HEK293 (cell line): ENCODE measurements around the gene RIC8A.

Experiments
- CTCF ChIA-PET: fragments of 350-600 bp; formaldehyde crosslinking; extraction: SDS; loops from one replicate; lab custom pipeline; 2021; ENCODE audit warnings: antibody characterized with exemption; lab: Yijun Ruan, JAX
- POLR2A ChIA-PET: fragments of 300-600 bp; formaldehyde crosslinking; extraction: SDS; loops from one replicate; lab custom pipeline; 2020; ENCODE audit warnings: antibody characterized with exemption, inconsistent platforms; lab: Yijun Ruan, JAX
- H3K27ac ChIP-seq: fragments of 200-500 bp; sonication (Bioruptor generic); 2 replicates; pipeline ENCODE4 v1.5.1; 2014; ENCODE audit warnings: low read depth, low read length, control low read depth, inconsistent platforms; ENCODE audit errors: extremely low read depth
- H3K36me3 ChIP-seq, 2 experiments: fragments of 200-500 bp in 1 of 2; sonication (Bioruptor generic) in 1 of 2; 1 replicate in 1 of 2; 2 replicates in 1 of 2; pipeline ENCODE4 v1.5.1; 2014 to 2017; ENCODE audit warnings: inconsistent platforms in 2 of 2, low read length in 2 of 2; ENCODE audit not compliant: control insufficient read depth in 2 of 2, insufficient read depth in 1 of 2
- H3K4me1 ChIP-seq: fragments of 200-500 bp; sonication (Bioruptor generic); 2 replicates; pipeline ENCODE4 v1.5.1; 2014; ENCODE audit warnings: mild to moderate bottlenecking, low read length, inconsistent platforms; ENCODE audit not compliant: control insufficient read depth, insufficient read depth
- H3K4me3 ChIP-seq: 2 replicates; pipeline ENCODE4 v1.5.1; 2011; ENCODE audit warnings: low read depth, mild to moderate bottlenecking, control low read depth, low read length, moderate library complexity
- H3K9me3 ChIP-seq: fragments of 200-500 bp; sonication (Bioruptor generic); 2 replicates; pipeline ENCODE4 v1.5.1; 2014; ENCODE audit warnings: low read depth, low read length, inconsistent platforms; ENCODE audit not compliant: control insufficient read depth, insufficient read depth
- HOXC10 ChIP-seq: sonication (generic); formaldehyde crosslinking; IDR thresholded peaks from 2 replicates; pipeline ENCODE4 v1.8.1; 2023; ENCODE audit warnings: mild to moderate bottlenecking, missing genetic modification reagents
- HOXD13 ChIP-seq: sonication (generic); formaldehyde crosslinking; IDR thresholded peaks from 2 replicates; pipeline ENCODE4 v1.8.0; 2022; ENCODE audit warnings: missing genetic modification reagents, borderline replicate concordance
- KLF16 ChIP-seq: fragments of 450-650 bp; formaldehyde crosslinking; IDR thresholded peaks from 2 replicates; pipeline ENCODE4 v1.5.1; 2017; ENCODE audit warnings: missing biosample characterization, missing genetic modification characterization
- KLF8 ChIP-seq: fragments of 450-650 bp; formaldehyde crosslinking; IDR thresholded peaks from 2 replicates; pipeline ENCODE4 v1.5.1; 2016; ENCODE audit warnings: missing biosample characterization, missing genetic modification characterization
- KLF9 ChIP-seq: fragments of 450-650 bp; formaldehyde crosslinking; IDR thresholded peaks from 2 replicates; pipeline ENCODE4 v1.5.1; 2016; ENCODE audit warnings: missing biosample characterization, missing genetic modification characterization, low read depth
- PRDM10 ChIP-seq: fragments of 450-650 bp; formaldehyde crosslinking; IDR thresholded peaks from 2 replicates; pipeline ENCODE4 v1.5.1; 2016; ENCODE audit warnings: missing biosample characterization, missing genetic modification characterization
- SETDB1 ChIP-seq: IDR thresholded peaks from one replicate; pipeline ENCODE4 v1.6.1; 2017; ENCODE audit warnings: mild to moderate bottlenecking, low read length, moderate library complexity, mixed read lengths; ENCODE audit not compliant: insufficient read length
- SP2 ChIP-seq: fragments of 450-650 bp; formaldehyde crosslinking; IDR thresholded peaks from 2 replicates; pipeline ENCODE4 v1.5.1; 2016; ENCODE audit warnings: missing biosample characterization, missing genetic modification characterization
- SP3 ChIP-seq: fragments of 450-650 bp; formaldehyde crosslinking; IDR thresholded peaks from 2 replicates; pipeline ENCODE4 v1.5.1; 2016; ENCODE audit warnings: missing biosample characterization, missing genetic modification characterization
- SP7 ChIP-seq: fragments of 450-650 bp; formaldehyde crosslinking; IDR thresholded peaks from 2 replicates; pipeline ENCODE4 v1.5.1; 2016; ENCODE audit warnings: missing biosample characterization, missing genetic modification characterization
- YY2 ChIP-seq: fragments of 450-650 bp; formaldehyde crosslinking; IDR thresholded peaks from 2 replicates; pipeline ENCODE4 v1.5.1; 2016; ENCODE audit warnings: missing biosample characterization, missing genetic modification characterization
- ZBTB10 ChIP-seq: fragments of 450-650 bp; formaldehyde crosslinking; IDR thresholded peaks from 2 replicates; pipeline ENCODE4 v1.5.1; 2016; ENCODE audit warnings: missing biosample characterization, missing genetic modification characterization
- ZBTB26 ChIP-seq: fragments of 450-650 bp; formaldehyde crosslinking; optimal IDR thresholded peaks from 2 replicates; pipeline ENCODE3; 2016; ENCODE audit warnings: missing biosample characterization, mild to moderate bottlenecking, missing genetic modification characterization
- ZBTB8A ChIP-seq: fragments of 450-650 bp; formaldehyde crosslinking; IDR thresholded peaks from 2 replicates; pipeline ENCODE4 v1.5.1; 2016; ENCODE audit warnings: missing biosample characterization, missing genetic modification characterization
- ZNF114 ChIP-seq: fragments of 450-650 bp; formaldehyde crosslinking; IDR thresholded peaks from 2 replicates; pipeline ENCODE4 v1.5.0; 2017; ENCODE audit warnings: missing biosample characterization, missing genetic modification characterization
- ZNF132 ChIP-seq: fragments of 450-650 bp; formaldehyde crosslinking; IDR thresholded peaks from 2 replicates; pipeline ENCODE4 v1.5.1; 2017; ENCODE audit warnings: missing biosample characterization, missing genetic modification characterization, borderline replicate concordance
- ZNF23 ChIP-seq: fragments of 450-650 bp; formaldehyde crosslinking; IDR thresholded peaks from 2 replicates; pipeline ENCODE4 v1.5.1; 2016; ENCODE audit warnings: missing biosample characterization, missing genetic modification characterization, borderline replicate concordance
- ZNF266 ChIP-seq: fragments of 450-650 bp; formaldehyde crosslinking; IDR thresholded peaks from 2 replicates; pipeline ENCODE4 v1.5.1; 2016; ENCODE audit warnings: missing biosample characterization, missing genetic modification characterization, low read depth
- ZNF335 ChIP-seq: fragments of 450-650 bp; formaldehyde crosslinking; conservative IDR thresholded peaks from 2 replicates; pipeline ENCODE4 v1.5.1; 2016; ENCODE audit warnings: missing biosample characterization, missing genetic modification characterization
- ZNF366 ChIP-seq: fragments of 450-650 bp; formaldehyde crosslinking; conservative IDR thresholded peaks from 2 replicates; pipeline ENCODE4 v1.5.1; 2016; ENCODE audit warnings: missing biosample characterization, missing genetic modification characterization
- ZNF423 ChIP-seq: fragments of 450-650 bp; formaldehyde crosslinking; IDR thresholded peaks from 2 replicates; pipeline ENCODE4 v1.5.1; 2016; ENCODE audit warnings: missing biosample characterization, missing genetic modification characterization
- ZNF548 ChIP-seq: fragments of 450-650 bp; formaldehyde crosslinking; IDR thresholded peaks from 2 replicates; pipeline ENCODE4 v1.5.1; 2016; ENCODE audit warnings: missing biosample characterization, missing genetic modification characterization
- ZNF596 ChIP-seq: fragments of 450-650 bp; IDR thresholded peaks from 2 replicates; pipeline ENCODE4 v1.5.0; 2018; ENCODE audit warnings: missing biosample characterization, mild to moderate bottlenecking, missing genetic modification characterization, moderate library complexity
- ZNF76 ChIP-seq: fragments of 450-650 bp; formaldehyde crosslinking; IDR thresholded peaks from 2 replicates; pipeline ENCODE4; 2016; ENCODE audit warnings: low read depth, missing biosample characterization, missing genetic modification characterization, borderline replicate concordance
- TF ChIP-seq, protein P1 (sequence below): fragments of 450-650 bp; formaldehyde crosslinking; IDR thresholded peaks from 2 replicates; pipeline ENCODE4 v1.5.1; 2016; ENCODE audit warnings: missing biosample characterization, missing genetic modification characterization
- TF ChIP-seq, protein P2 (sequence below): fragments of 450-650 bp; formaldehyde crosslinking; IDR thresholded peaks from 2 replicates; pipeline ENCODE4 v1.5.1; 2017; ENCODE audit warnings: missing biosample characterization, missing genetic modification characterization

RIC8A gene

GRCh38 chr11:236774-237767 is 29.6 kb downstream of the RIC8A start, which contains the start of gene PSMD13:
TSS of gene PSMD13 (plus strand) at chr11:236976. CDS start at chr11:237050, 74 bp downstream.
- CTCF ChIA-PET, result interaction anchor here (1.3 to 3.4 kb wide), 3 partner anchors 14 to 211 kb away, joined by 4 to 35 read pairs (median 6); no protein-coding TSS in a partner anchor
- peaks cover 4 to 37% of the 10 kb centered on the region in 2 experiments; a peak in 1 of 3 replicates for H3K36me3 ChIP-seq
- no peaks in the 10 kb centered on the region for H3K9me3 ChIP-seq
- peak within 1 kb of the TSS; percentile 36; the same call in 1 of the 2 replicates for H3K27ac ChIP-seq
- no peaks in the 10 kb centered on the region for H3K4me1 ChIP-seq
- POLR2A ChIA-PET, result interaction anchor here (3.5 kb wide), 1 partner anchor 30 kb away, joined by 13 read pairs; the partner anchor contains the start of genes BET1L and RIC8A
- H3K4me3 ChIP-seq, result peak within 1 kb of the TSS; percentile 93
- TF ChIP-seq ZNF596 (tag by site-specific recombination) (no peak), HOXD13 (CRISPR knock-in tag) (no peak), KLF16 (peak; percentile 37; the same call in 1 of the 2 replicates), ZNF335 (tag by site-specific recombination) (peak; percentile 90), KLF9 (tag by site-specific recombination) (peak; percentile 66), ZNF114 (tag by site-specific recombination) (no peak), SP2 (tag by site-specific recombination) (peak; percentile 81), ZNF132 (no peak), ZNF423 (tag by site-specific recombination) (no peak), SP7 (tag by site-specific recombination) (0 out of 2 replicates have a peak, but pooled peaks have one; percentile 17), ZBTB10 (no peak), HOXC10 (CRISPR knock-in tag) (no peak), ZNF548 (no peak), ZBTB26 (peak; percentile 30), YY2 (tag by site-specific recombination) (0 out of 2 replicates have a peak, but pooled peaks have one; percentile 6), ZBTB8A (peak; percentile 16; the same call in 1 of the 2 replicates), ZNF76 (peak; percentile 87), ZNF23 (tag by site-specific recombination) (no peak), PRDM10 (tag by site-specific recombination) (0 out of 2 replicates have a peak, but pooled peaks have one; percentile 4), ZNF366 (tag by site-specific recombination) (peak; percentile 42; the same call in 1 of the 2 replicates), KLF8 (tag by site-specific recombination) (peak; percentile 57; the same call in 1 of the 2 replicates), SP3 (peak; percentile 27; the same call in 1 of the 2 replicates), SETDB1 (no peak), ZNF266 (no peak)
- TF ChIP-seq, protein P1, sequence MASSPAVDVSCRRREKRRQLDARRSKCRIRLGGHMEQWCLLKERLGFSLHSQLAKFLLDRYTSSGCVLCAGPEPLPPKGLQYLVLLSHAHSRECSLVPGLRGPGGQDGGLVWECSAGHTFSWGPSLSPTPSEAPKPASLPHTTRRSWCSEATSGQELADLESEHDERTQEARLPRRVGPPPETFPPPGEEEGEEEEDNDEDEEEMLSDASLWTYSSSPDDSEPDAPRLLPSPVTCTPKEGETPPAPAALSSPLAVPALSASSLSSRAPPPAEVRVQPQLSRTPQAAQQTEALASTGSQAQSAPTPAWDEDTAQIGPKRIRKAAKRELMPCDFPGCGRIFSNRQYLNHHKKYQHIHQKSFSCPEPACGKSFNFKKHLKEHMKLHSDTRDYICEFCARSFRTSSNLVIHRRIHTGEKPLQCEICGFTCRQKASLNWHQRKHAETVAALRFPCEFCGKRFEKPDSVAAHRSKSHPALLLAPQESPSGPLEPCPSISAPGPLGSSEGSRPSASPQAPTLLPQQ (tag by site-specific recombination), result peak; percentile 37
- TF ChIP-seq, protein P2, sequence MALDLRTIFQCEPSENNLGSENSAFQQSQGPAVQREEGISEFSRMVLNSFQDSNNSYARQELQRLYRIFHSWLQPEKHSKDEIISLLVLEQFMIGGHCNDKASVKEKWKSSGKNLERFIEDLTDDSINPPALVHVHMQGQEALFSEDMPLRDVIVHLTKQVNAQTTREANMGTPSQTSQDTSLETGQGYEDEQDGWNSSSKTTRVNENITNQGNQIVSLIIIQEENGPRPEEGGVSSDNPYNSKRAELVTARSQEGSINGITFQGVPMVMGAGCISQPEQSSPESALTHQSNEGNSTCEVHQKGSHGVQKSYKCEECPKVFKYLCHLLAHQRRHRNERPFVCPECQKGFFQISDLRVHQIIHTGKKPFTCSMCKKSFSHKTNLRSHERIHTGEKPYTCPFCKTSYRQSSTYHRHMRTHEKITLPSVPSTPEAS (tag by site-specific recombination), result no peak
